Measurements from ENCODE around the gene CACNA1E.

The CACNA1E gene

DNA sequence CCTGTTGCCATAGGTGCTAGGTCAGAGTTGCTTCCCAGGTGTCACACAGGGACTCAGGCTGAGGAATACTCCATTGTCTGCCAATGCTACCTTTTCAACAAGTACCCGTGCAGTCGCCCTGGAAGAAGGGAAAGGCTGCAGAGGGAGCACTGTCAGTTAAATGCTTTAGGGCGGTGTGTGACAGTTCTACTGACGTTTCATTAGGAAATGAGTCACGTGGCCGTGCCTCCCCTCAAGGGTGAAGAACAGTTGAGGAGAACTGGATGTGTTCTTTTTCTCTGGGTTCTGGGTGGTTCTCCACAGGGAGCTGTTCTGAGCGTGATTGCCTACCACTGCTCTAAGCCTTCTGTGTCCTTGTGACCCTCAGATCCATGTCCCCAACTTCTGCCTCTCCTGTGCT, 197.6 kb downstream of the CACNA1E start:
- DNase-seq (ENCODE audit: low spot score in 2 of 2): no peak
- Mint-ChIP-seq H3K9me3 (no peaks in the 10 kb centered on the region), H3K36me3 (no peaks in the 10 kb centered on the region), H3K27ac (no peak overlapping the region), H3K4me1 (no peaks in the 10 kb centered on the region), H3K4me3 (no peak overlapping the region)
- ATAC-seq: no peak

GRCh38 chr1:181685211-181685610, 201.9 kb downstream of the CACNA1E start:
- Mint-ChIP-seq H3K9me3 (no peaks in the 10 kb centered on the region), H3K36me3 (no peaks in the 10 kb centered on the region), H3K4me3 (no peak overlapping the region), H3K27ac (no peak overlapping the region), H3K4me1 (no peaks in the 10 kb centered on the region)
- ATAC-seq: no peak
- DNase-seq (ENCODE audit: low spot score in 2 of 2): no peak

GRCh38 chr1:181701891-181702290, 218.6 kb downstream of the CACNA1E start:
- H3K27ac Mint-ChIP-seq: no peak overlapping the region
- no peaks in the 10 kb centered on the region for H3K4me1 Mint-ChIP-seq
- no peak for ATAC-seq
- peaks cover 6% of the 10 kb centered on the region for H3K9me3 Mint-ChIP-seq
- H3K4me3 Mint-ChIP-seq: no peak overlapping the region
- no peak for DNase-seq (ENCODE audit: low spot score in 2 of 2)
- H3K36me3 Mint-ChIP-seq: no peaks in the 10 kb centered on the region

DNA sequence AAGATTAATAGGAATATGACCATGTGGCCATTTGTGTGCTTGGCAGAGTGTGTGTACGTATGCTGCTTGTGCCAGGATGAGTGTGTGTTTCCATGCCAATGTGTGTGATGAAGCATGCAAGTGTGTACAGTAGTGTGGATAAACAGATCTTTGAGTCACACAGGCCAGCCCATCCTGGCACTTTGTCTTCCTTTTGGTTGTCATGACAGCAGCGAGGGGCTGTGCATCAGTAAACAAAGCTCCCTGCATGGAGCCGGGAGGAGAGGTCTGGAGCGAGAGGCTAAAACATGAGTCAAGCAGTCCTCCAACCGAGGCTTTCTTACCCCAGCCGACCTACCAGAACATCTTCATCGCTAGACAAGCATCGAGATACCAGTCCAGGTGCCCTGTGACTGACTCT, 221.2 kb downstream of the CACNA1E start:
- H3K27ac Mint-ChIP-seq: no peak overlapping the region
- no peaks in the 10 kb centered on the region for H3K4me1 Mint-ChIP-seq
- H3K4me3 Mint-ChIP-seq: no peak overlapping the region
- no peaks in the 10 kb centered on the region for H3K36me3 Mint-ChIP-seq
- no peak for ATAC-seq
- DNase-seq (ENCODE audit: low spot score in 2 of 2): no peak
- peaks cover 3% of the 10 kb centered on the region for H3K9me3 Mint-ChIP-seq

DNA sequence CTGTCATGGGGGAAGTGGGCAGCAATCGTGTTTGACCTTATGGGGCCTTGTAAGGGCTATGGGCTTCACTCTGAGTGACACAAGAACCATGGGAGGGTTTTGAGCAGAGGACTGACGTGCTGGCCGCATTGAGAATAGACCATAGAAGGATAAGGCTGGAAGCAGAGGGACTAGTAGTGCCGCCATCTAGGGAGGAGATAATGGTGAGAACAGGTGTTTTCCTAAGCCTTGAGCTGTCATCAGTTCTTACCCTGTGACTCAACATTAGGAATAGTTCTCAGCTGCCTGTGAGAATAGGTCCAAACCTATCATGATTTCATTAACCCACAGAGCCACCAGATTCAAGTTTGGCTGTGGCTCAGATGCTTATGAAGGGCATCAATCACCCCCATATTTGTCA, 228.5 kb downstream of the CACNA1E start:
- Mint-ChIP-seq H3K4me3 (no peak overlapping the region), H3K36me3 (no peaks in the 10 kb centered on the region), H3K27ac (no peak overlapping the region), H3K9me3 (no peaks in the 10 kb centered on the region), H3K4me1 (no peaks in the 10 kb centered on the region)
- ATAC-seq: no peak
- no peak for DNase-seq (ENCODE audit: low spot score in 2 of 2)

DNA sequence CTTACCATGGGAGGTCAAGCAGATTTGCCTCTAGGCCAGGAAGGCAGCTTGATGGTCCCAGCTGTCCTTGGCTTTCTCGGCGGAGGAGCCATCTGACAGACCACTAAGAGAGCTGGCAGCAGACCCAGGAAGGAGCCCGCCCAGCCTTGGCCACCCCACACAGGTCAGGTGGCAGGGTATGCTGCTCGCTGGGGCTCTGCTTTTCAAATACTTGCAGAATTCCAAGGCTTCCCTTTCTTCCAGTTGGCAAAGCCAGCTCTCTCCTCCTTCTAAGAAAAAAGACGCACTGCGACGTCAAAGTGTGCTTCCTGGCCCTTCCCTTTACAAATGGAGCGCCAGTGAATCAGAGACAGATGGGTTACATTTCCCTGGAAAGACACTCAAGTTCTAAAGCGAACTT, 229.4 kb downstream of the CACNA1E start:
- H3K4me3 Mint-ChIP-seq: no peak overlapping the region
- ATAC-seq (no peak), DNase-seq (ENCODE audit: low spot score in 2 of 2) (no peak)
- H3K27ac Mint-ChIP-seq: no peak overlapping the region
- H3K36me3 Mint-ChIP-seq: no peaks in the 10 kb centered on the region
- no peaks in the 10 kb centered on the region for H3K9me3 Mint-ChIP-seq
- no peaks in the 10 kb centered on the region for H3K4me1 Mint-ChIP-seq

DNA sequence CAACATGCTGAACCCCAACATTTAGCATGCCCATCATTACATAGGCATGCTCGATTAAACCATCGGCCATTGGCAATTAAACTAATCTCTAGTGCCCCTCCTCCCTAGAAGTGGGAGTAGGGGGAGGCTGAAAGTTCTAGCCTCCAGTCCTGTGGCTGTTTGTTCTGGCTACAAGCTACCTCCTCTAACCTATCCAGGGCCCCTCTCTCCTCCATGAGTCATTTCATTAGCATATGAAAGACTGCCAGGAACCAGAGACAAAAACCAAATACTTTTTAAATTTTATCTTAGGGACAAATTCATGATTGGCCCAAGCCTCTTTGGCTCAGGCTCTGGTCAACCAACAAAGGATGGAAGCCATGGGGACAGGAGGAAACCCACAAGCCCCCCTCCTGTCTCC, 231.1 kb downstream of the CACNA1E start:
- no peak overlapping the region for H3K27ac Mint-ChIP-seq

GRCh38 chr1:181718034-181718433, 234.7 kb downstream of the CACNA1E start:
- no peaks in the 10 kb centered on the region for H3K36me3 Mint-ChIP-seq
- no peak overlapping the region for H3K27ac Mint-ChIP-seq
- ATAC-seq: no peak
- no peaks in the 10 kb centered on the region for H3K4me1 Mint-ChIP-seq
- no peak for DNase-seq (ENCODE audit: low spot score in 2 of 2)
- H3K4me3 Mint-ChIP-seq: no peak overlapping the region
- no peaks in the 10 kb centered on the region for H3K9me3 Mint-ChIP-seq

More for the DNA sequence above, 231.1 kb downstream of the CACNA1E start:
- DNase-seq (ENCODE audit: low spot score in 2 of 2) (no peak), ATAC-seq (no peak)
- Mint-ChIP-seq H3K36me3 (no peaks in the 10 kb centered on the region), H3K4me1 (no peaks in the 10 kb centered on the region), H3K9me3 (no peaks in the 10 kb centered on the region), H3K4me3 (no peak overlapping the region)

DNA sequence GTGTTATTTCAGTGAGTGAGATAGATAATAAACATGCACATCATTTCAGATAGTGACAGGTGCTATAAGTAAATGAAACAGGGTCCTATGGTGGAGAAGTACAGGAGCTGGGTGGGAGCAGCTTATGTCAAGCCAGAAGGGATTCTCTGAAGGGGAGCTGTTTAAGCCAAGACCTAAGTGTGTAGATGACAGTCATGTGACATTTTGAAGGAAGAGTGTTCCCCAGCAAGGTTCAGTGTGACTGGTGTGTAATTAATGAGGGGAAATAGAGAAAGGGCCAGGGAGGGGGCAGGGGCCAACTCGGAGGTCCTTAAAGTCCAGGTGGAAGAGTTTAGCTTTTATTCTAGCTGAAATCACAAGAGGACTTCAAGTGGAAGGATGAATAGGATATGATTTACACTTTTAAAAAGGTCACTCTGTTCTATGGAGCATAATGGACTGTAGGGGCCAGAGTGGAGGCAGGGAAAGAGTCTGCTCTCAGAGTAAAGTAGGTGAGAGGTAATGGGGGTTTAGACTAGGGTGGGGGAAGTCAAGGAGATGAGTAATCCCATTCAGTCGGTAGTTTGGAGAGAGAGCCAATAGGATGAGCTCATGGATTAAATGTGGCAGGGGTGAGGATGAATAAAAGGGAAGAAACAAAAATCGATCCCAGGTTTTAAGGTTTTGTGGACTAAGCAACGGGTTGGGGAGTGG, 243.1 kb downstream of the CACNA1E start:
- DNase-seq (ENCODE audit: low spot score in 2 of 2): no peak
- no peaks in the 10 kb centered on the region for H3K9me3 Mint-ChIP-seq
- no peaks in the 10 kb centered on the region for H3K36me3 Mint-ChIP-seq
- ATAC-seq: no peak
- no peak overlapping the region for H3K27ac Mint-ChIP-seq
- no peak overlapping the region for H3K4me3 Mint-ChIP-seq
- H3K4me1 Mint-ChIP-seq: no peaks in the 10 kb centered on the region

DNA sequence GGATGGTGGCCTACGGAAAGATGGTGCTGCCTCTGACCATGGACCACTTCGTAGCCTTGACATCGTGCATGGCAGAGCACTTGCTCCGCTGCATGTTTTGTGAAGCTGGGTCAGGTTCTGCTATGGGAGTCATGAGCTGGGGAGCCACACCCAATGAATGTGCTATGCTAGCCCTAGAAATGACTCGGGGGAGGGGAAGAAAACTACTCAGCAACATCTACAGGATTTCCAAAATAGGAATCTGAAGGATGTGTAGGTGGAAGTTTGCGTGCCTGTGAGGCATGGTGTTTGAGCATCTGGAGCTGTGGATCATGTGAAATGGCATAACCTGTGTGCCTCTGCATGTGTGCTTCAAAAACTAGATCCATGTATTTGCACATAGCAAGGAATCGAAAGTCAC, 247.3 kb downstream of the CACNA1E start:
- no peak for DNase-seq (ENCODE audit: low spot score in 2 of 2)
- no peak for ATAC-seq
- Mint-ChIP-seq H3K36me3 (no peaks in the 10 kb centered on the region), H3K9me3 (no peaks in the 10 kb centered on the region), H3K4me3 (no peak overlapping the region), H3K27ac (no peak overlapping the region), H3K4me1 (no peaks in the 10 kb centered on the region)

DNA sequence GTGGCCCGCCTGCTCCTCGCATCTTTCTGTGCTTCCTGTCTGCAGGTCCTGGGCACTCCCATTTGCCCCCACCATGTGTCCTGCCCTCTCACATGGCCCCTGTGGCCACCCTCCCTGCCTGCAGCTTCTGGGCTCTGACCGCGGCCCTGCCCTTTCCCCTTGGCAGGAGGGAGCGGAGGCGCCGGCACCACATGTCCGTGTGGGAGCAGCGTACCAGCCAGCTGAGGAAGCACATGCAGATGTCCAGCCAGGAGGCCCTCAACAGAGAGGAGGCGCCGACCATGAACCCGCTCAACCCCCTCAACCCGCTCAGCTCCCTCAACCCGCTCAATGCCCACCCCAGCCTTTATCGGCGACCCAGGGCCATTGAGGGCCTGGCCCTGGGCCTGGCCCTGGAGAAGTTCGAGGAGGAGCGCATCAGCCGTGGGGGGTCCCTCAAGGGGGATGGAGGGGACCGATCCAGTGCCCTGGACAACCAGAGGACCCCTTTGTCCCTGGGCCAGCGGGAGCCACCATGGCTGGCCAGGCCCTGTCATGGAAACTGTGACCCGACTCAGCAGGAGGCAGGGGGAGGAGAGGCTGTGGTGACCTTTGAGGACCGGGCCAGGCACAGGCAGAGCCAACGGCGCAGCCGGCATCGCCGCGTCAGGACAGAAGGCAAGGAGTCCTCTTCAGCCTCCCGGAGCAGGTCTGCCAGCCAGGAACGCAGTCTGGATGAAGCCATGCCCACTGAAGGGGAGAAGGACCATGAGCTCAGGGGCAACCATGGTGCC, 249.1 kb downstream of the CACNA1E start:
- H3K4me1 Mint-ChIP-seq: no peaks in the 10 kb centered on the region
- H3K9me3 Mint-ChIP-seq: no peaks in the 10 kb centered on the region
- DNase-seq (ENCODE audit: low spot score in 2 of 2) (no peak), ATAC-seq (no peak)
- no peaks in the 10 kb centered on the region for H3K36me3 Mint-ChIP-seq
- no peak overlapping the region for H3K4me3 Mint-ChIP-seq
- no peak overlapping the region for H3K27ac Mint-ChIP-seq

DNA sequence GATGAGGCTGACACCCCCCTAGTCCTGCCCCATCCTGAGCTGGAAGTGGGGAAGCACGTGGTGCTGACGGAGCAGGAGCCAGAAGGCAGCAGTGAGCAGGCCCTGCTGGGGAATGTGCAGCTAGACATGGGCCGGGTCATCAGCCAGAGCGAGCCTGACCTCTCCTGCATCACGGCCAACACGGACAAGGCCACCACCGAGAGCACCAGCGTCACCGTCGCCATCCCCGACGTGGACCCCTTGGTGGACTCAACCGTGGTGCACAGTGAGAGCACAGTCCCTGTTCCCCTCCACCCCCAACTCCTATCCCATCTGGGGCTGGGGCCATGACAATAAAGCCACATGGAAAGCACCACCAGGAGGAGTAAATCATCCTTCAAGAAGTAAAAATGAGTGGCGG, 250.2 kb downstream of the CACNA1E start:
- Mint-ChIP-seq H3K4me1 (no peaks in the 10 kb centered on the region), H3K27ac (no peak overlapping the region)
- ATAC-seq: no peak

GRCh38 chr1:181737056-181737455, 253.7 kb downstream of the CACNA1E start:
- ATAC-seq (no peak), DNase-seq (ENCODE audit: low spot score in 2 of 2) (no peak)
- no peaks in the 10 kb centered on the region for H3K4me1 Mint-ChIP-seq
- no peaks in the 10 kb centered on the region for H3K36me3 Mint-ChIP-seq
- H3K27ac Mint-ChIP-seq: no peak overlapping the region
- no peak overlapping the region for H3K4me3 Mint-ChIP-seq
- no peaks in the 10 kb centered on the region for H3K9me3 Mint-ChIP-seq

More for the DNA sequence above, 250.2 kb downstream of the CACNA1E start:
- no peaks in the 10 kb centered on the region for H3K36me3 Mint-ChIP-seq
- DNase-seq (ENCODE audit: low spot score in 2 of 2): no peak
- no peak overlapping the region for H3K4me3 Mint-ChIP-seq
- H3K9me3 Mint-ChIP-seq: no peaks in the 10 kb centered on the region

DNA sequence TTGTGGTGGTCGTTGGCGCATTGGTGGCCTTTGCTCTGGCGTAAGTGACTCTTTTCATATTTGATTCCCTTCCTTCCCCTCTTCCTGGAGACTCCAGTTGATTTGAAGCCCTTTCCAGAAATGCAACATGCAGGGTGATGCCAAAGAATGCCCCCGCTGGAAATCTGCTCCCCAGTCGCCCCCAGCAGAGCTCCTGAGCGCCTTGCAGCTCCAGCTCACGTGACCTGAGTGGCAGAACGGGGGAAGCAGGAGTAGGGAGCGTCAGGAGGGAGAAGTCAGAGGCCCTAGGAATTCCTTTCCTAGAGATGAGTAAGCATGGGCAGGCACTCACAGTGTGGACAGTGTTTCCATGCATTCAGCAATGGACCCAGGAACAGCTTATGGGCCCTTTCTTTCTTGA, 255.9 kb downstream of the CACNA1E start:
- no peaks in the 10 kb centered on the region for H3K9me3 Mint-ChIP-seq
- no peak overlapping the region for H3K4me3 Mint-ChIP-seq
- DNase-seq (ENCODE audit: low spot score in 2 of 2) (no peak), ATAC-seq (no peak)
- no peak overlapping the region for H3K27ac Mint-ChIP-seq
- H3K4me1 Mint-ChIP-seq: no peaks in the 10 kb centered on the region
- no peaks in the 10 kb centered on the region for H3K36me3 Mint-ChIP-seq

GRCh38 chr1:181742426-181742825, 259.1 kb downstream of the CACNA1E start:
- H3K9me3 Mint-ChIP-seq: no peaks in the 10 kb centered on the region
- no peak overlapping the region for H3K27ac Mint-ChIP-seq
- no peaks in the 10 kb centered on the region for H3K4me1 Mint-ChIP-seq
- no peak for ATAC-seq
- H3K4me3 Mint-ChIP-seq: no peak overlapping the region
- no peaks in the 10 kb centered on the region for H3K36me3 Mint-ChIP-seq
- no peak for DNase-seq (ENCODE audit: low spot score in 2 of 2)

GRCh38 chr1:181743878-181744312, 260.6 kb downstream of the CACNA1E start:
- Mint-ChIP-seq H3K4me3 (no peak overlapping the region), H3K36me3 (no peaks in the 10 kb centered on the region), H3K4me1 (no peaks in the 10 kb centered on the region), H3K27ac (no peak overlapping the region), H3K9me3 (no peaks in the 10 kb centered on the region)
- ATAC-seq (no peak), DNase-seq (ENCODE audit: low spot score in 2 of 2) (no peak)
